Measurements from ENCODE around the gene NDUFA5. TPM values are rescaled to one million over a fixed set of nuclear protein-coding genes. Genes with fewer than 3 reads are reported as not detected.

Gene NDUFA5
- total RNA-seq, 2 donors from 2014 or later, result 48.6 to 52.3 TPM

DNA sequence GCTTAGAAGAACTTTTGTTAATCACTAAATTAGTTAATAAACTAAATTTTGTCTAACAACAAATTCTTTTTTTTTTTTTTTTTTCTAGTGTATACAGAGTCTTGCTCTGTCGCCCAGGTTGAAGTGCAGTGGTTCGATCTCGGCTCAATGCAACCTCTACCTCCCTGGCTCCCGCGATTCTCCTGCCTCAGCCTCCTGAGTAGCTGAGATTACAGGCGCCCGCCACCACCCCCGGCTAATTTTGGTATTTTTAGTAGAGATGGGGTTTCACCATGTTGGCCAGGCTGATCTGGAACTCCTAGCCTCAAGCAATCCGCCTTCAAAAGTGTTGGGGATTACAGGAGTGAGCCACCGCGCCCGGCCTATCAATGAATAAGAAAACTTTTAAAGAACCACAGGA, 22.1 kb downstream of the NDUFA5 start:
- no peak overlapping the region for H3K9ac ChIP-seq (ENCODE audit: extremely low read depth, low read length, poor library complexity, severe bottlenecking)
- WGBS, 2 experiments (ENCODE audit: insufficient coverage in 1 of 2, insufficient read length in 1 of 2), result 96% methylated on average over 9 to 12 of the region's 12 CpGs
- H3K9me3 Mint-ChIP-seq, result no peaks in the 10 kb centered on the region
- H3K36me3 Mint-ChIP-seq (ENCODE audit: low read depth), result no peaks in the 10 kb centered on the region
- TF ChIP-seq CTCF (conservative IDR thresholded peaks at IDR 0.05), result no peak
- H3K4me3 ChIP-seq (ENCODE audit: low read length), result peak overlapping the region; percentile 88
- H3K4me1 ChIP-seq (ENCODE audit: control insufficient read depth, insufficient read depth, low read length), result no peaks in the 10 kb centered on the region
- DNase-seq, result no peak
- peak overlapping the region; percentile 84 for H3K4me3 Mint-ChIP-seq
- H3K9me3 ChIP-seq (ENCODE audit: control insufficient read depth, low read length), result no peaks in the 10 kb centered on the region
- no peak overlapping the region for H3K27ac Mint-ChIP-seq
- H3K36me3 ChIP-seq (ENCODE audit: control insufficient read depth, insufficient read depth, low read length), result no peaks in the 10 kb centered on the region
- H3K27ac ChIP-seq (ENCODE audit: low read depth, low read length), result no peak overlapping the region
- peaks cover 12% of the 10 kb centered on the region for H3K27me3 ChIP-seq (ENCODE audit: control insufficient read depth, insufficient read depth, low read length, poor library complexity, severe bottlenecking)
- peaks cover 22% of the 10 kb centered on the region for H3K27me3 Mint-ChIP-seq (ENCODE audit: insufficient read depth)
- peaks cover 6% of the 10 kb centered on the region for H3K4me1 Mint-ChIP-seq

DNA sequence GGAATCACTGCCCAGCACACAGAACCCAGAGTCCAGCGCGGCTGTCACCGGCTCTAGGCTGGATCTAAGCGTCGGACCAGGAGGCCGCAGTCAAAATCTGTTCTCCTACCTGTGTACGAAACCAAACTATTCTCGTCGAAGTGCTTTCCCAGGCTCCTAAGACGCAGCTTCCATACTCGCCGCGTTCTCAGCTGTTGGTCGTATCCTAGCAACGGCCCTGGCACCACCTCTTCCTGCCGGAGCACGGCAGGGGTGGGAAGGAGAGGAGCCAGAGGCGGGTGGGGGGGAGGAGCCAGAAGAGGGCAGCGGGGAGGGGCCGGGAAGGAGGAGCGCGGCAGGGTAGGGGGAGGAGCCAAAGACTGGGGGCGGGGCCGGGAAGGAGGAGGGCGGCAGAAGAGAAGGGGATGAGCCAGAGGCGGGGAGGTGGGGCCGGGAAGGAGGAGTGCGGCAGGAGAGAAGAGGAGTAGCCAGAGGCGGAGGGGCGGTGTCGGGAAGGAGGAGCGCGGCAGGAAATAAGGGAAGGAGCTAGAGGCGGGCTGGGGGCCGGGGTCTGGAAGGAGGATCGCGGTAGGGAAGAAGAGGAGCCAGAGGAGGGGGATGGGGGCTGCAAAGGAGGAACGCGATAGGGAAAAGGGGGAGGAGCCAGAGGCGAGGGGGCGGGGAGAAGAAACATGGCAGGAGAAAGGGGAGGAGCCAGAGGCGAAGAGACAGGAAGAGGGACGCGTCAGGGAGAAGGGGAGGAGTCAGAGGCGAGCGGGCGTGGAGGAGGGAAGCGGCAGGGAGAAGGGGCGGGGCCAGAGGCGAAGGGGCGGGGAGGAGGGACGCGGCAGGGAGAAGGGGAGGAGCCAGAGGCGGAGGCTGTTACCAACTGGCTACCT, 23.0 kb downstream of the NDUFA5 start, which contains the start of gene IQUB:
IQUB (minus strand) TSS at position 213 of the 878 bp plus-strand sequence. CDS start 22,255 bp downstream, outside the sequence.
- Histone ChIP-seq H3K27ac (ENCODE audit: low read depth, low read length) (peak within 1 kb of the TSS; percentile 68), H3K9me3 (ENCODE audit: control insufficient read depth, low read length) (no peaks in the 10 kb centered on the region), H3K9ac (ENCODE audit: extremely low read depth, low read length, poor library complexity, severe bottlenecking) (peak within 1 kb of the TSS; percentile 77), H3K4me3 (ENCODE audit: low read length) (peak within 1 kb of the TSS; percentile 88), H3K27me3 (ENCODE audit: control insufficient read depth, insufficient read depth, low read length, poor library complexity, severe bottlenecking) (peaks cover 12% of the 10 kb centered on the region), H3K36me3 (ENCODE audit: control insufficient read depth, insufficient read depth, low read length) (no peaks in the 10 kb centered on the region), H3K4me1 (ENCODE audit: control insufficient read depth, insufficient read depth, low read length) (no peaks in the 10 kb centered on the region)
- Mint-ChIP-seq H3K9me3 (no peaks in the 10 kb centered on the region), H3K4me1 (peaks cover 6% of the 10 kb centered on the region), H3K36me3 (ENCODE audit: low read depth) (no peaks in the 10 kb centered on the region), H3K27ac (peak within 1 kb of the TSS; percentile 86), H3K4me3 (peak within 1 kb of the TSS; percentile 84), H3K27me3 (ENCODE audit: insufficient read depth) (peaks cover 22% of the 10 kb centered on the region)
- 0% methylated on average over 21 to 54 of the region's 54 CpGs for WGBS, 2 experiments (ENCODE audit: insufficient coverage in 1 of 2, insufficient read length in 1 of 2)
- TF ChIP-seq CTCF (conservative IDR thresholded peaks at IDR 0.05), result no peak
- DNase-seq, result peak; percentile 99

- peak overlapping the region; percentile 84 for H3K27ac Mint-ChIP-seq
- H3K4me1 Mint-ChIP-seq, result peaks cover 6% of the 10 kb centered on the region
- WGBS, 2 experiments (ENCODE audit: insufficient coverage in 1 of 2, insufficient read length in 1 of 2), result 3 to 4% methylated on average over 8 to 9 of the region's 9 CpGs
- H3K9ac ChIP-seq (ENCODE audit: extremely low read depth, low read length, poor library complexity, severe bottlenecking), result peak overlapping the region; percentile 77
- no peaks in the 10 kb centered on the region for H3K9me3 ChIP-seq (ENCODE audit: control insufficient read depth, low read length)
- no peaks in the 10 kb centered on the region for H3K36me3 Mint-ChIP-seq (ENCODE audit: low read depth)
- no peaks in the 10 kb centered on the region for H3K9me3 Mint-ChIP-seq
- peaks cover 22% of the 10 kb centered on the region for H3K27me3 Mint-ChIP-seq (ENCODE audit: insufficient read depth)
- peaks cover 12% of the 10 kb centered on the region for H3K27me3 ChIP-seq (ENCODE audit: control insufficient read depth, insufficient read depth, low read length, poor library complexity, severe bottlenecking)
- TF ChIP-seq CTCF (conservative IDR thresholded peaks at IDR 0.05), result no peak
- no peaks in the 10 kb centered on the region for H3K36me3 ChIP-seq (ENCODE audit: control insufficient read depth, insufficient read depth, low read length)
- no peak for DNase-seq
- H3K27ac ChIP-seq (ENCODE audit: low read depth, low read length), result peak overlapping the region; percentile 22
- H3K4me3 ChIP-seq (ENCODE audit: low read length), result peak overlapping the region; percentile 88
- peak overlapping the region; percentile 84 for H3K4me3 Mint-ChIP-seq
- H3K4me1 ChIP-seq (ENCODE audit: control insufficient read depth, insufficient read depth, low read length), result no peaks in the 10 kb centered on the region
These were observed 23.7 kb downstream of the NDUFA5 start for GRCh38 chr7:123533929-123534382.
